Uterus (tissue), 4 donors: ENCODE results near the gene WAC. TPM values are rescaled to one million over a fixed set of nuclear protein-coding genes. Genes with fewer than 3 reads are reported as not detected.

ENCODE experiments used
- DNase-seq, 2 donors: peaks; one replicate each; pipeline ENCODE4 v3.0.0-alpha.2; 2019 to 2020
- H3K27ac ChIP-seq, 2 donors: fragments of 200-600 bp; sonication (generic); 1 replicate in 1 of 2; 2 replicates in 1 of 2; pipeline ENCODE4 v1.5.1; 2016 to 2018
- H3K27me3 ChIP-seq, 2 donors: fragments of 200-600 bp; sonication (generic); one replicate each; pipeline ENCODE4 v1.5.1; 2018 to 2019; ENCODE audit warnings: control low read depth in 1 of 2
- H3K36me3 ChIP-seq, 2 donors: fragments of 200-600 bp; sonication (generic); one replicate each; pipeline ENCODE4 v1.5.1; 2019; ENCODE audit warnings: control low read depth in 1 of 2
- H3K4me1 ChIP-seq, 2 donors: fragments of 200-600 bp; sonication (generic); one replicate each; pipeline ENCODE4 v1.5.1; 2018 to 2019; ENCODE audit warnings: control low read depth in 1 of 2
- H3K4me3 ChIP-seq, 2 donors: fragments of 200-600 bp; sonication (generic); 1 replicate in 1 of 2; 2 replicates in 1 of 2; pipeline ENCODE4 v1.5.1; 2018 to 2019; ENCODE audit warnings: mild to moderate bottlenecking in 1 of 2
- H3K9me3 ChIP-seq, 2 donors: fragments of 200-600 bp; sonication (generic); one replicate each; pipeline ENCODE4 v1.5.1; 2019; ENCODE audit warnings: control low read depth in 1 of 2
- POLR2A ChIP-seq, 2 donors: fragments of 450-650 bp; IDR thresholded peaks; one replicate each; pipeline ENCODE4 v1.6.1; 2016; ENCODE audit warnings: antibody characterized with exemption in 2 of 2, mild to moderate bottlenecking in 1 of 2, moderate library complexity in 1 of 2
- intact Hi-C: fragments of 100-400 bp; cut with DNase I; formaldehyde crosslinking; loops from one replicate; pipeline ENCODE4 v1.15.1; 2023; ENCODE audit warnings: low total_unique reads
- total RNA-seq, 4 donors: library from RNA; depleted of rRNA in 3 of 4; stranded (reverse); fragments of >200 nt in 3 of 4; gene quantifications; one replicate each; pipeline versions ENCODE4 v1.1.0 to v1.2.4, GENCODE V29; 2014 to 2023
- TF ChIP-seq, protein P1 (sequence below), 4 experiments: fragments of 200-600 bp in 2 of 4; fragments of 450-650 bp in 2 of 4; sonication (generic) in 2 of 4; IDR thresholded peaks; one replicate each; pipeline ENCODE4 v1.5.1; 2016 to 2019; ENCODE audit warnings: antibody characterized with exemption in 4 of 4, mild to moderate bottlenecking in 2 of 4, moderate library complexity in 1 of 4
- donor health status: DM: yes; HTN: yes; CAD: no.

Gene WAC
- total RNA-seq, 4 donors from 2014 or later: 54.4 to 175 (median 90.4) TPM

GRCh38 chr10:28503114-28503513 is 29.8 kb upstream of the WAC start:
- DNase-seq: no peak
- Histone ChIP-seq H3K27me3 (no peaks in the 10 kb centered on the region), H3K36me3 (no peaks in the 10 kb centered on the region), H3K9me3 (no peaks in the 10 kb centered on the region), H3K4me1 (no peaks in the 10 kb centered on the region), H3K27ac (no peak overlapping the region), H3K4me3 (no peak overlapping the region)
- intact Hi-C loops: no loop called here
- TF ChIP-seq, protein P1, sequence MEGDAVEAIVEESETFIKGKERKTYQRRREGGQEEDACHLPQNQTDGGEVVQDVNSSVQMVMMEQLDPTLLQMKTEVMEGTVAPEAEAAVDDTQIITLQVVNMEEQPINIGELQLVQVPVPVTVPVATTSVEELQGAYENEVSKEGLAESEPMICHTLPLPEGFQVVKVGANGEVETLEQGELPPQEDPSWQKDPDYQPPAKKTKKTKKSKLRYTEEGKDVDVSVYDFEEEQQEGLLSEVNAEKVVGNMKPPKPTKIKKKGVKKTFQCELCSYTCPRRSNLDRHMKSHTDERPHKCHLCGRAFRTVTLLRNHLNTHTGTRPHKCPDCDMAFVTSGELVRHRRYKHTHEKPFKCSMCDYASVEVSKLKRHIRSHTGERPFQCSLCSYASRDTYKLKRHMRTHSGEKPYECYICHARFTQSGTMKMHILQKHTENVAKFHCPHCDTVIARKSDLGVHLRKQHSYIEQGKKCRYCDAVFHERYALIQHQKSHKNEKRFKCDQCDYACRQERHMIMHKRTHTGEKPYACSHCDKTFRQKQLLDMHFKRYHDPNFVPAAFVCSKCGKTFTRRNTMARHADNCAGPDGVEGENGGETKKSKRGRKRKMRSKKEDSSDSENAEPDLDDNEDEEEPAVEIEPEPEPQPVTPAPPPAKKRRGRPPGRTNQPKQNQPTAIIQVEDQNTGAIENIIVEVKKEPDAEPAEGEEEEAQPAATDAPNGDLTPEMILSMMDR (IDR thresholded peaks at IDR 0.05): no peak
- no peak for TF ChIP-seq POLR2A (IDR thresholded peaks at IDR 0.05)

DNA sequence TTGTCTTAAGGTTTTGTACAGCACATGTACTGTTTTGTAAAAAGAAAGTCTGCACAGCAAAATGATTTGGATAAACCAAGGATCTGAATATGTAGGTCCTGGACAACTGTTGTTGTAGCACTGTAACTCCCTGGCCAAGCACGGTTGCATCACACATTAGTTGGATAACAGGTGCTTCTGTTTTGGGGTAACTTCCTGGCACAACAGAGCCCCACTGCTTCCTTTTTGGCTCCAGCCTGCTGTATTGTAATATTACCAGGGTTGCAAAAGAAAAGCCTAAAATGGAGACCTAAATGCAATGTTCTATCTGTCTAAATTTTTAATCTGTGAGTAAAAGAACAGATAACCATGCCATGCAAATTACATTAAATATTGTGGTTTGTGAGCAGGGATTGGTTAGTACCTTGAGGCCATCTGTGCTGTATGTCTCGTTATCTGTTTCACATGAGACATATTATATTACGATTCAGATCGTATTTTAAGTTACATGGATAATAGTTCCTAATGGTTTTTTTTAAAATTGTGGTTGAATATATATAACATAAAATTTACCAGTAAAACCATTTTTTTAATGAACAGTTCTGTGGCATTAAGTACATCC is 27.5 kb upstream of the WAC start:
- Histone ChIP-seq H3K4me3 (no peak overlapping the region), H3K27me3 (no peaks in the 10 kb centered on the region), H3K4me1 (no peaks in the 10 kb centered on the region), H3K9me3 (no peaks in the 10 kb centered on the region), H3K27ac (no peak overlapping the region), H3K36me3 (no peaks in the 10 kb centered on the region)
- no peak for DNase-seq
- no peak for TF ChIP-seq POLR2A (IDR thresholded peaks at IDR 0.05)
- TF ChIP-seq, protein P1 (IDR thresholded peaks at IDR 0.05): no peak
- intact Hi-C loops: no loop called here

- H3K4me1 ChIP-seq: no peaks in the 10 kb centered on the region
- intact Hi-C loops: no loop called here
Observed at GRCh38 chr10:28508304-28508925, 24.5 kb upstream of the WAC start.

DNA sequence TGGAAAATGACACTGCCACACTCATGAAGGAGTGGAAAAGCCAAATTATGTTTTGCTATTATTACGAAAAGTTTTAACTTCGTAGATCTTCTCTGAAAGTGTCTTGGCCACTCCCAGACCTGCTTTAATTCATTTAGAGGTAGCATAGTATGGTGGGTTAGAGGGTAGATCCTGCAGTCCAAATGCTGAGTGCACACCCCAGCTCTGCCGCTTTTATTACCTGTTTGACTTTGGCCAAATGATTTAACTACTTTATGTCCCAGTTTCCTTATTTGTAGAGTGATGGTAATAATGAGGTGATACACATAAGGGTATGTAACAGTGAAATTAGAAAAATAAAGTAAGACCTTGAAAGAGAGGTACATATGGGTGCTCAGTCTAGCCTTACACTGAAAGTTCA is 23.6 kb upstream of the WAC start:
- TF ChIP-seq, protein P1 (IDR thresholded peaks at IDR 0.05): no peak
- TF ChIP-seq POLR2A (IDR thresholded peaks at IDR 0.05): no peak
- Histone ChIP-seq H3K9me3 (no peaks in the 10 kb centered on the region), H3K4me3 (no peak overlapping the region), H3K4me1 (no peaks in the 10 kb centered on the region), H3K36me3 (no peaks in the 10 kb centered on the region), H3K27ac (no peak overlapping the region), H3K27me3 (no peaks in the 10 kb centered on the region)
- intact Hi-C loops: no loop called here
- DNase-seq: no peak

More at GRCh38 chr10:28508304-28508925, 24.5 kb upstream of the WAC start:
- H3K4me3 ChIP-seq: no peak overlapping the region
- no peaks in the 10 kb centered on the region for H3K36me3 ChIP-seq
- H3K27ac ChIP-seq: no peak overlapping the region
- DNase-seq: no peak
- no peak for TF ChIP-seq POLR2A (IDR thresholded peaks at IDR 0.05)
- TF ChIP-seq, protein P1 (IDR thresholded peaks at IDR 0.05): no peak
- H3K27me3 ChIP-seq: no peaks in the 10 kb centered on the region
- H3K9me3 ChIP-seq: no peaks in the 10 kb centered on the region

DNA sequence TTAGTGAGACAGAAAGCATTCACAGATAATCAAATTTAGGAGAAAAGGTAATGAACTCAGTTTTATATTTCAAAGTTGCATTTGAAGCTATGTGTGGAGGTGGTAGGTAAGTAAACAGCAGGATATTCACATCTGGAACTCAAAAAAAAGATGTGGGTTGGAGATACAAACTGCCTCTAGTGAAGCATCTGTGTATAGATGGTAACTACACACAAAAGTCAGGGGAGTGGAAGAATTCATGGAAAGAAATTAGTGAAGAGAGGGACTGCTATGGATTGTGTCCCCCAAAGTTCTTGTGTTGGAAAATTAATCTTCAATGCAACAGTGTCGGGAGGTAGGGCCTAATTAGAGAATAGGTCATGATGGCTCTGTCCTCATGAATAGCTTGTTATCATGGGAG is 18.3 kb upstream of the WAC start:
- H3K27ac ChIP-seq: no peak overlapping the region
- no peaks in the 10 kb centered on the region for H3K36me3 ChIP-seq
- H3K4me3 ChIP-seq: no peak overlapping the region
- H3K9me3 ChIP-seq: no peaks in the 10 kb centered on the region
- no peaks in the 10 kb centered on the region for H3K4me1 ChIP-seq
- H3K27me3 ChIP-seq: no peaks in the 10 kb centered on the region
- intact Hi-C loops: no loop called here
- TF ChIP-seq POLR2A (IDR thresholded peaks at IDR 0.05): no peak
- TF ChIP-seq, protein P1 (IDR thresholded peaks at IDR 0.05): no peak
- no peak for DNase-seq
